Mesothelial cell of epicardium (in vitro differentiated cells): ENCODE data around the gene ANO2. TPM values are rescaled to one million over a fixed set of nuclear protein-coding genes. Genes with fewer than 3 reads are reported as not detected.

ENCODE experiments used
- DNase-seq, 2 experiments: peaks; one replicate each; pipeline ENCODE4 v3.0.0; 2021; ENCODE audit warnings: low spot score in 2 of 2; ENCODE audit not compliant: unreplicated experiment in 2 of 2
- H3K27ac Mint-ChIP-seq: 2 replicates; pipeline ENCODE4 v1.8.0; 2021; ENCODE audit warnings: mixed read lengths
- H3K27me3 Mint-ChIP-seq: 2 replicates; pipeline ENCODE4 v1.8.0; 2021; ENCODE audit warnings: low read depth, mixed read lengths
- H3K36me3 Mint-ChIP-seq: 2 replicates; pipeline ENCODE4 v1.8.0; 2021; ENCODE audit warnings: mixed read lengths
- H3K4me1 Mint-ChIP-seq: 2 replicates; pipeline ENCODE4 v1.8.0; 2021; ENCODE audit warnings: mixed read lengths
- H3K4me3 Mint-ChIP-seq: 2 replicates; pipeline ENCODE4 v1.8.0; 2021; ENCODE audit warnings: mild to moderate bottlenecking, moderate library complexity, mixed read lengths
- H3K9me3 Mint-ChIP-seq: 2 replicates; pipeline ENCODE4 v1.8.0; 2021; ENCODE audit warnings: mixed read lengths
- total RNA-seq: library from RNA; stranded (reverse); gene quantifications from 3 replicates; pipeline ENCODE4 v1.2.1, GENCODE V29; 2021
- TF ChIP-seq, protein P1 (sequence below): fragments of 200-600 bp; sonication (generic); IDR thresholded peaks from one replicate; pipeline ENCODE4 v1.5.0; 2021; ENCODE audit warnings: antibody characterized with exemption; ENCODE audit not compliant: unreplicated experiment

ANO2 gene
- total RNA-seq, 1 donor from 2014 or later: 6.3 TPM

DNA sequence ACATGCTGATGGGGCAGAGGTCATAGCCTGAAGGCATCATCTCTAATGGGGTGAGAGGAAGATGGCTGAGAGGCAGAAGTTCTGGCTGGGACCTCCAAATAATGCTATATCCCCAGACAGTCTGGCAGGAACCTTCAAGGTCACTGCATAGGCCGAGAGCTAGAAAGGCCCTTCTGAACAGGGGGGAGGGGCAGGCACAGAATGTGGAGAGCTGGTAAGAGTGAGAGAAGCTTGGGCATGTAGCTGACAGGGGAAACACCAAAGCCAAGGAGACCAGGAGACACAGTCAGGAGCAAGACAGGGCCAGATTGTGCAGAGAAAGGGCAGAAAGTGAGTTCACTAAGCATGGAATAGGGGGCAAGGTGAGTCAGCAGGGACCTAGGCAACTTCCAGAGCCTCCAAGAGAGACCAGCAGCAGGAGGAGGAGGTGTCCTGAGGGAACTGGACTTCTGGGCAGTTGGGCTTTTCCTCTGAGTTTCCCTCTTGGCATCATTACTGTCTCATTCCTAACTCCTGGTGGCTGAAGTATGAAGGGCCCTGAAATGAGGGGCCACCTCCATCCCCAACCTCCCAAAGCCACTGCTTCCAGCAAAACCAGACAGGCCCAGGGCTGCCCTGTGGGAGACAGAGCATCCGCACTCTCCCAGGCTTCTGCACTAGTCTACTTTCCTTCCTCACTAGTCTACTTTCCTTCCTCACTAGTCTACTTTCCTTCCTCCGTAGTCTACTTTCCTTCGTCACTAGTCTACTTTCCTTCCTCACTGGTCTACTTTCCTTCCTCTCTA is 17.1 kb downstream of the ANO2 start:
- Mint-ChIP-seq H3K4me1 (no peaks in the 10 kb centered on the region), H3K27me3 (peaks cover 28% of the 10 kb centered on the region), H3K4me3 (no peak overlapping the region), H3K9me3 (peaks cover 5% of the 10 kb centered on the region), H3K27ac (no peak overlapping the region), H3K36me3 (no peaks in the 10 kb centered on the region)
- TF ChIP-seq, protein P1, sequence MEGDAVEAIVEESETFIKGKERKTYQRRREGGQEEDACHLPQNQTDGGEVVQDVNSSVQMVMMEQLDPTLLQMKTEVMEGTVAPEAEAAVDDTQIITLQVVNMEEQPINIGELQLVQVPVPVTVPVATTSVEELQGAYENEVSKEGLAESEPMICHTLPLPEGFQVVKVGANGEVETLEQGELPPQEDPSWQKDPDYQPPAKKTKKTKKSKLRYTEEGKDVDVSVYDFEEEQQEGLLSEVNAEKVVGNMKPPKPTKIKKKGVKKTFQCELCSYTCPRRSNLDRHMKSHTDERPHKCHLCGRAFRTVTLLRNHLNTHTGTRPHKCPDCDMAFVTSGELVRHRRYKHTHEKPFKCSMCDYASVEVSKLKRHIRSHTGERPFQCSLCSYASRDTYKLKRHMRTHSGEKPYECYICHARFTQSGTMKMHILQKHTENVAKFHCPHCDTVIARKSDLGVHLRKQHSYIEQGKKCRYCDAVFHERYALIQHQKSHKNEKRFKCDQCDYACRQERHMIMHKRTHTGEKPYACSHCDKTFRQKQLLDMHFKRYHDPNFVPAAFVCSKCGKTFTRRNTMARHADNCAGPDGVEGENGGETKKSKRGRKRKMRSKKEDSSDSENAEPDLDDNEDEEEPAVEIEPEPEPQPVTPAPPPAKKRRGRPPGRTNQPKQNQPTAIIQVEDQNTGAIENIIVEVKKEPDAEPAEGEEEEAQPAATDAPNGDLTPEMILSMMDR: no peak
- no peak for DNase-seq

DNA sequence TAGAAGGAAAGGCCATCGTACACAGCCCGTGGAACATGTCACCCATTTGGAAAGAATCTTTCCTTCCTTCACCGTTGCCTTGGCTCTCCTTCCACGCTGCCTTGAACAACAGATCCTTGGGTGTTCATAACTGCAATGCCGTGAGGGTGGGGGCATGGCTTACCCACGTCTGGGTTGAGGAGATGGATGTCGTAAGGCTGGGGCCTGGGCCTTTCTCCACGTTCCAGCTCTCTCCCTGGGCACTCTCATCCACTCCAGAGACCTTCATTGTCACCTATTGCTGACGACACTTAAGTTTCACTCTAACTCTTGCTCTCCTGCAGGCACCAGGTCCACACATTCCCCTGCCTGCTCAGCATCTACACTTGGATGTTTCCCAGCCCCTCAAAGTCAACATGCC is 19.4 kb downstream of the ANO2 start:
- Mint-ChIP-seq H3K36me3 (no peaks in the 10 kb centered on the region), H3K27me3 (peaks cover 17% of the 10 kb centered on the region), H3K4me1 (no peaks in the 10 kb centered on the region), H3K9me3 (peaks cover under 1% of the 10 kb centered on the region), H3K4me3 (no peak overlapping the region), H3K27ac (no peak overlapping the region)
- DNase-seq: no peak
- TF ChIP-seq, protein P1: no peak

DNA sequence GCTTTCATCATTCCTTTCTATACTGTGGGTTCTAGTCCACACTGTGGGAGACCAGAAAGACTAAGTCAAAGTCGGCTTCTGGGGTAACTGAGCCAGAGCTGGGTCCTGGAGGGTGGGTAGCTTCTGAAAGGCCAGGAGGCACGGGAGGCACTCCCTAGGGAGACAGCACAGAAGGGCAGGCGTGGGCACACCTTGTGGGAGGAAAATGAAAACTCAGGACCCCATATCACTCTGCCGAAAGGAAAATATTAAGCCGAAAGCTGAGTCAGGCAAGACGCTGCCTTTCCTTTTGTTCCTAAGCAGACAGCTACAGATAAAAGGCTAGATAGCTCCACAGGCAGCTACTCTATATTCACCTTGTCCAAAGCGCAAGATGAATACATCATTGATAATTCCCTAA is 20.7 kb downstream of the ANO2 start:
- DNase-seq: no peak
- peaks cover 14% of the 10 kb centered on the region for H3K27me3 Mint-ChIP-seq
- TF ChIP-seq, protein P1: no peak
- H3K4me1 Mint-ChIP-seq: no peaks in the 10 kb centered on the region
- H3K4me3 Mint-ChIP-seq: no peak overlapping the region
- no peak overlapping the region for H3K27ac Mint-ChIP-seq
- no peaks in the 10 kb centered on the region for H3K36me3 Mint-ChIP-seq
- H3K9me3 Mint-ChIP-seq: no peaks in the 10 kb centered on the region

DNA sequence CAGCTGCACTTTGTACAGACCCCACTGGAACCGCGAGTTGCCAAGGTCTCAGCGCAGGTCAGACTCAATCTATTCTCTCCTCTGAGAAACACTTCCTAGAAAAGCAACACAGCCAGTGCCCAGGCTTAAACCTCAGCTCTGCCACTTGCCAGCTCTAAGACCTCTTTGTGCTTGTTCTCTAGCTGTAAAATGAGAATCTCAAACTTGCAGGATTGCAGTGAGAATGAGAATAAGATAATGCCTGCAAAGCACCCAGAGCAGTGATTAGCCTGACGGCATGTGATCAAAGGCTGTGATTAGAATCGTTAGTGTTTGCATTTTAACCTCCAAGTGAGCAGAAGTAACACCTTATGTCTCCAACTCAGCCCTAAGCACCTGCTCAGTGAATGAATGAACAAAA is 21.3 kb downstream of the ANO2 start:
- Mint-ChIP-seq H3K27ac (no peak overlapping the region), H3K27me3 (peaks cover 14% of the 10 kb centered on the region), H3K4me3 (no peak overlapping the region), H3K9me3 (no peaks in the 10 kb centered on the region), H3K4me1 (no peaks in the 10 kb centered on the region), H3K36me3 (no peaks in the 10 kb centered on the region)
- no peak for DNase-seq
- TF ChIP-seq, protein P1: no peak

DNA sequence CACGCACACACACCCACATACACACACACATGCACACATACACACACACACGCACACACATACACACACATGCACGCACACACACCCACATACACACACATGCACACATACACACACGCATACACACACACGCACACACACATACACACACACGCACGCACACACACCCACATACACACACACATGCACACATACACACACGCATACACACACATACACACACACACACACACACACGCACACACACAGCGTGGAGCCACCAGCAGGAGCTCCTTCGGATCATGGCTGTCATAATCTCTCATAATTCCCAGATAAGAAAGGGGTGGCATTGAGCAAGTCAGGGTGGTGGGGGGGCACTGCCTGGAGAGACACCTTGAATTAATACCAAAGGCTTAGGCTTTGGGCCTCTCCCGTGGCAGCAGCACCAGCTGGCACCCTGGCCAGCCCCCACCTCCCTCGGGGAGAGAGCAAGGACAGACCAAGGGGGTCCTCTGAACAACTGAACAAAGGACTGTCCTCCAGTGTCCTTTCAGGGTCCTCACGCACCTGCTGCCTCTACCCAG is 21.9 kb downstream of the ANO2 start:
- Mint-ChIP-seq H3K9me3 (no peaks in the 10 kb centered on the region), H3K27ac (no peak overlapping the region), H3K27me3 (peaks cover 14% of the 10 kb centered on the region), H3K36me3 (no peaks in the 10 kb centered on the region), H3K4me1 (no peaks in the 10 kb centered on the region), H3K4me3 (no peak overlapping the region)
- TF ChIP-seq, protein P1: no peak
- DNase-seq: no peak
